Measurements from ENCODE around the gene TREML2. TPM values are rescaled to one million over a fixed set of nuclear protein-coding genes. Genes with fewer than 3 reads are reported as not detected.

TREML2 gene
- total and polyA plus RNA-seq, 9 of the 15 experiments (the other 6 are each of a cell fraction or from before 2014, with no cell fraction given) = 0.20 to 2.9 (median 1.4) TPM

DNA sequence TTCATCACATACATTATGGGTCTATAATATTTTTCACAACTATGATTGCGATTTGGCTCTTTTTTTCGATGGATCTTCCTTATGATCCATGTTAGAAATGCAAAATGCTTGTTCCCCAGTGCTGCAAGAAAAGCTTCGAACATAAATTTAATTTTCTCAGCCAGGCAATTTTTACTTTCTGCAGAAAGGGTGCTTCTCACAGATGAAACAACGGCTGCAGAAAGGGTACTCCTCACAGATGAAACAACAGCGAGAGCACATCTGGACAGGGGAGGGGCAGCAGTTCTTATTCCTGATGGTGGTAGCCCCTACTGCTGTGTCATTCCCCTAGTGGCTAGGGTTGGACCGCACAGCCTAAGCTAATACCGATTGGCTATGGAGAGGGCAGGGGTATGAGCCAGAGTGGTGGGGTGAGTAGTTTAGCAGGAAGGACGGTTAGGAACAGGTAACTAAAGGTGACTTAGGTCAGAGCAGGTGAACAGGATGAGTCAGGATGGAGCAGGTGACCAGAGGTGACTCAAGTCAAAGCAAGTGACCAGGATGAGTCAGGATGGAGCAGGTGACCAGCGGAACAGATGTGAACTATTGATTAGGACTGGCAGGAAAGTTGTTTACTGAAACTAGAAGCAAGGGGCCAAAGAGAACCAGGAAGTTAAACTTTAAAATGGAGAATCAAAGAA, 13.8 kb upstream of the TREML2 start:
- no peak for DNase-seq (ENCODE audit: extremely low read depth in 1 of 4, low spot score in 3 of 4)
- H3K27ac ChIP-seq (ENCODE audit: extremely low read depth, low read depth, low read length) = no peak overlapping the region
- ATAC-seq = peak; percentile 54; the same call in 2 of the 3 replicates
- no peaks in the 10 kb centered on the region for H3K79me2 ChIP-seq (ENCODE audit: control insufficient read depth, insufficient read depth, low read length)
- no peak overlapping the region for H2AFZ ChIP-seq (ENCODE audit: low read depth, low read length)
- H3K4me1 ChIP-seq (replicated peaks in 1 of 2; ENCODE audit: control insufficient read depth in 2 of 2, insufficient read depth in 2 of 2, low read length in 2 of 2) = no peaks in the 10 kb centered on the region
- CTCF ChIA-PET (ENCODE audit: low intra/inter-chr PET ratio) = no interaction called here
- no peaks in the 10 kb centered on the region for H3K27me3 ChIP-seq (ENCODE audit: control insufficient read depth in 2 of 2, insufficient read depth in 2 of 2, low read length in 2 of 2)
- H3K36me3 ChIP-seq (ENCODE audit: control insufficient read depth, insufficient read depth, low read length) = no peaks in the 10 kb centered on the region
- H4K20me1 ChIP-seq (replicated peaks; ENCODE audit: control insufficient read depth, insufficient read depth, low read length) = no peaks in the 10 kb centered on the region
- BruUV-seq (replicated peaks) = no TSS peak
- FAIRE-seq = no peak
- H3K9me1 ChIP-seq (ENCODE audit: control insufficient read depth, insufficient read depth, low read length) = no peaks in the 10 kb centered on the region
- H3K9ac ChIP-seq (ENCODE audit: insufficient read depth in 1 of 2, low read depth in 2 of 2, low read length in 2 of 2) = no peak overlapping the region
- intact Hi-C loops (cut with micrococcal nuclease) = no loop called here
- H3K4me3 ChIP-seq = no peak overlapping the region
- WGBS (ENCODE audit: insufficient coverage, low coverage, missing lambda C conversion rate) = 3% methylated on average over 9 of the region's 9 CpGs
- POLR2A ChIA-PET = no interaction called here
- no peak overlapping the region for H3K4me2 ChIP-seq (ENCODE audit: insufficient read depth, low read length)
- in situ Hi-C loops (cut with MboI) = no loop called here
- H3K9me3 ChIP-seq (replicated peaks; ENCODE audit: control insufficient read depth, insufficient read depth, low read depth, low read length) = peaks cover 8% of the 10 kb centered on the region; the same call in 1 of the 2 replicates
- TF ChIP-seq RCOR1 (IDR thresholded peaks at IDR 0.05; ENCODE audit: borderline replicate concordance in 1 of 2, low read depth in 2 of 2, low read length in 2 of 2) (0 out of 4 replicates have a peak, but pooled peaks of 1 of the 2 experiments have one; percentile 8), TCF3 (CRISPR knock-in tag; IDR thresholded peaks at IDR 0.05) (peak; percentile 57), TRIM24 (IDR thresholded peaks at IDR 0.05) (peak; percentile 90 to 92), CBX3 (IDR thresholded peaks at IDR 0.05; ENCODE audit: borderline replicate concordance in 1 of 2, low read length in 2 of 2) (peak in 1 of 2 experiments; percentile 96; a peak in 2 of 3 replicates), CBFA2T3 (IDR thresholded peaks at IDR 0.05) (peak; percentile 58), SLC30A9 (CRISPR knock-in tag; IDR thresholded peaks at IDR 0.05) (no peak), NFIX (CRISPR knock-in tag; IDR thresholded peaks at IDR 0.05; ENCODE audit: low read depth) (no peak), GTF2A2 (tag; IDR thresholded peaks at IDR 0.05) (0 out of 2 replicates have a peak, but pooled peaks have one; percentile 37), NRF1 (conservative IDR thresholded peaks at IDR 0.05 in 1 of 2, IDR thresholded peaks at IDR 0.05 in 1 of 2) (no peak), ZKSCAN3 (CRISPR knock-in tag; IDR thresholded peaks at IDR 0.05) (no peak), BHLHE40 (IDR thresholded peaks at IDR 0.05; ENCODE audit: low read length) (peak; percentile 50), ZNF584 (CRISPR knock-in tag; IDR thresholded peaks at IDR 0.05; ENCODE audit: low read depth) (no peak), CBFA2T2 (conservative IDR thresholded peaks at IDR 0.05) (peak; percentile 61; the same call in 1 of the 2 replicates), ZNF3 (CRISPR knock-in tag; IDR thresholded peaks at IDR 0.05) (no peak), ZNF165 (CRISPR knock-in tag; IDR thresholded peaks at IDR 0.05; ENCODE audit: borderline replicate concordance) (no peak)
- TF ChIP-seq, protein P1, sequence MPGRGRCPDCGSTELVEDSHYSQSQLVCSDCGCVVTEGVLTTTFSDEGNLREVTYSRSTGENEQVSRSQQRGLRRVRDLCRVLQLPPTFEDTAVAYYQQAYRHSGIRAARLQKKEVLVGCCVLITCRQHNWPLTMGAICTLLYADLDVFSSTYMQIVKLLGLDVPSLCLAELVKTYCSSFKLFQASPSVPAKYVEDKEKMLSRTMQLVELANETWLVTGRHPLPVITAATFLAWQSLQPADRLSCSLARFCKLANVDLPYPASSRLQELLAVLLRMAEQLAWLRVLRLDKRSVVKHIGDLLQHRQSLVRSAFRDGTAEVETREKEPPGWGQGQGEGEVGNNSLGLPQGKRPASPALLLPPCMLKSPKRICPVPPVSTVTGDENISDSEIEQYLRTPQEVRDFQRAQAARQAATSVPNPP (IDR thresholded peaks at IDR 0.05; ENCODE audit: borderline replicate concordance, insufficient read depth, insufficient read length) = no peak
- TF ChIP-seq, protein P2, sequence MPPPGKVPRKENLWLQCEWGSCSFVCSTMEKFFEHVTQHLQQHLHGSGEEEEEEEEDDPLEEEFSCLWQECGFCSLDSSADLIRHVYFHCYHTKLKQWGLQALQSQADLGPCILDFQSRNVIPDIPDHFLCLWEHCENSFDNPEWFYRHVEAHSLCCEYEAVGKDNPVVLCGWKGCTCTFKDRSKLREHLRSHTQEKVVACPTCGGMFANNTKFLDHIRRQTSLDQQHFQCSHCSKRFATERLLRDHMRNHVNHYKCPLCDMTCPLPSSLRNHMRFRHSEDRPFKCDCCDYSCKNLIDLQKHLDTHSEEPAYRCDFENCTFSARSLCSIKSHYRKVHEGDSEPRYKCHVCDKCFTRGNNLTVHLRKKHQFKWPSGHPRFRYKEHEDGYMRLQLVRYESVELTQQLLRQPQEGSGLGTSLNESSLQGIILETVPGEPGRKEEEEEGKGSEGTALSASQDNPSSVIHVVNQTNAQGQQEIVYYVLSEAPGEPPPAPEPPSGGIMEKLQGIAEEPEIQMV (tag; conservative IDR thresholded peaks at IDR 0.05; ENCODE audit: low read depth) = no peak
- TF ChIP-seq, protein P3, sequence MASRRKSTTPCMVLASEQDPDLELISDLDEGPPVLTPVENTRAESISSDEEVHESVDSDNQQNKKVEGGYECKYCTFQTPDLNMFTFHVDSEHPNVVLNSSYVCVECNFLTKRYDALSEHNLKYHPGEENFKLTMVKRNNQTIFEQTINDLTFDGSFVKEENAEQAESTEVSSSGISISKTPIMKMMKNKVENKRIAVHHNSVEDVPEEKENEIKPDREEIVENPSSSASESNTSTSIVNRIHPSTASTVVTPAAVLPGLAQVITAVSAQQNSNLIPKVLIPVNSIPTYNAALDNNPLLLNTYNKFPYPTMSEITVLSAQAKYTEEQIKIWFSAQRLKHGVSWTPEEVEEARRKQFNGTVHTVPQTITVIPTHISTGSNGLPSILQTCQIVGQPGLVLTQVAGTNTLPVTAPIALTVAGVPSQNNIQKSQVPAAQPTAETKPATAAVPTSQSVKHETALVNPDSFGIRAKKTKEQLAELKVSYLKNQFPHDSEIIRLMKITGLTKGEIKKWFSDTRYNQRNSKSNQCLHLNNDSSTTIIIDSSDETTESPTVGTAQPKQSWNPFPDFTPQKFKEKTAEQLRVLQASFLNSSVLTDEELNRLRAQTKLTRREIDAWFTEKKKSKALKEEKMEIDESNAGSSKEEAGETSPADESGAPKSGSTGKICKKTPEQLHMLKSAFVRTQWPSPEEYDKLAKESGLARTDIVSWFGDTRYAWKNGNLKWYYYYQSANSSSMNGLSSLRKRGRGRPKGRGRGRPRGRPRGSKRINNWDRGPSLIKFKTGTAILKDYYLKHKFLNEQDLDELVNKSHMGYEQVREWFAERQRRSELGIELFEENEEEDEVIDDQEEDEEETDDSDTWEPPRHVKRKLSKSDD (conservative IDR thresholded peaks at IDR 0.05; ENCODE audit: low read length) = no peak

Data from K562 (cell line).